GM23338 (cell line): Measurements from ENCODE around the gene EPHB1. TPM values are rescaled to one million over a fixed set of nuclear protein-coding genes. Genes with fewer than 3 reads are reported as not detected.

Experiments
- ATAC-seq: fragments of 200-7000 bp; cut with Tn5 transposase; 3 replicates; pipeline ENCODE4 v1.9.1; 2020
- DNase-seq: peaks from one replicate; pipeline ENCODE4 v3.0.0-alpha.2; 2015; ENCODE audit warnings: low spot score
- H2AFZ ChIP-seq: fragments of 200-600 bp; sonication (generic); 2 replicates; pipeline ENCODE4 v1.8.0; 2016; ENCODE audit warnings: antibody characterized with exemption, mild to moderate bottlenecking, moderate library complexity
- H3F3A ChIP-seq: fragments of 200-600 bp; sonication (generic); replicated peaks from 2 replicates; pipeline ENCODE4 v1.8.0; 2017; ENCODE audit warnings: antibody characterized with exemption, mixed run types, low read depth
- H3K27ac ChIP-seq: fragments of 200-600 bp; sonication (generic); 2 replicates; pipeline ENCODE4 v1.6.1; 2016; ENCODE audit warnings: low read depth
- H3K27me3 ChIP-seq: fragments of 200-600 bp; sonication (generic); 2 replicates; pipeline ENCODE4 v1.8.0; 2016; ENCODE audit warnings: mild to moderate bottlenecking, mixed run types, moderate library complexity; ENCODE audit not compliant: insufficient read depth
- H3K36me3 ChIP-seq: fragments of 200-600 bp; sonication (generic); 2 replicates; pipeline ENCODE4 v1.8.0; 2016; ENCODE audit warnings: mild to moderate bottlenecking; ENCODE audit not compliant: insufficient read depth
- H3K4me1 ChIP-seq: fragments of 200-600 bp; sonication (generic); 2 replicates; pipeline ENCODE4 v1.8.0; 2016; ENCODE audit warnings: mild to moderate bottlenecking, moderate library complexity; ENCODE audit not compliant: insufficient read depth
- H3K4me2 ChIP-seq: fragments of 200-600 bp; sonication (generic); 2 replicates; pipeline ENCODE4 v1.7.1; 2017; ENCODE audit warnings: mixed run types
- H3K4me3 ChIP-seq: fragments of 200-600 bp; sonication (generic); 2 replicates; pipeline ENCODE4 v1.6.1; 2016; ENCODE audit warnings: mixed run types
- H3K79me2 ChIP-seq: fragments of 200-600 bp; sonication (generic); replicated peaks from 2 replicates; pipeline ENCODE4 v1.8.0; 2017; ENCODE audit warnings: mild to moderate bottlenecking; ENCODE audit not compliant: insufficient read depth
- H3K9me2 ChIP-seq: fragments of 200-600 bp; sonication (generic); 2 replicates; pipeline ENCODE4 v1.8.0; 2017; ENCODE audit not compliant: insufficient read depth
- H4K20me1 ChIP-seq: fragments of 200-600 bp; sonication (generic); replicated peaks from 2 replicates; pipeline ENCODE4 v1.8.0; 2017; ENCODE audit warnings: mild to moderate bottlenecking; ENCODE audit not compliant: insufficient read depth
- H3K27ac Mint-ChIP-seq: 2 replicates; pipeline ENCODE4 v1.8.0; 2020; ENCODE audit warnings: inconsistent platforms, mild to moderate bottlenecking, moderate library complexity, mixed read lengths
- H3K27me3 Mint-ChIP-seq: 3 replicates; pipeline ENCODE4 v1.8.0; 2022; ENCODE audit warnings: low read depth, mild to moderate bottlenecking, moderate library complexity, mixed read lengths, inconsistent platforms; ENCODE audit not compliant: insufficient read depth, poor library complexity
- H3K36me3 Mint-ChIP-seq: 3 replicates; pipeline ENCODE4 v1.8.0; 2021; ENCODE audit warnings: low read depth, mild to moderate bottlenecking, inconsistent platforms, moderate library complexity, mixed read lengths
- H3K4me1 Mint-ChIP-seq: 3 replicates; pipeline ENCODE4 v1.8.0; 2020; ENCODE audit warnings: mild to moderate bottlenecking, inconsistent platforms, mixed read lengths
- H3K4me3 Mint-ChIP-seq: 3 replicates; pipeline ENCODE4 v1.8.0; 2021; ENCODE audit warnings: moderate library complexity, mild to moderate bottlenecking, inconsistent platforms, mixed read lengths
- H3K9me3 Mint-ChIP-seq: 3 replicates; pipeline ENCODE4 v1.8.0; 2020; ENCODE audit warnings: moderate library complexity, mild to moderate bottlenecking, inconsistent platforms, mixed read lengths
- CREB1 ChIP-seq: fragments of 250-450 bp; sonication (Bioruptor Pico); IDR thresholded peaks from 2 replicates; pipeline ENCODE4 v1.5.0; 2020; ENCODE audit warnings: low read depth, mild to moderate bottlenecking, moderate library complexity
- EZH2phosphoT487 ChIP-seq: fragments of 200-600 bp; sonication (generic); IDR thresholded peaks from one replicate; pipeline ENCODE4 v1.8.1; 2018; ENCODE audit warnings: antibody characterized with exemption; ENCODE audit not compliant: unreplicated experiment
- JUNB ChIP-seq: IDR thresholded peaks from one replicate; pipeline ENCODE4 v1.6.1; 2016; ENCODE audit warnings: antibody characterized with exemption; ENCODE audit not compliant: unreplicated experiment
- POLR2AphosphoS5 ChIP-seq: IDR thresholded peaks from 2 replicates; pipeline ENCODE4 v1.6.1; 2016; ENCODE audit warnings: antibody characterized with exemption, low read depth
- STAT1 ChIP-seq: IDR thresholded peaks from one replicate; pipeline ENCODE4 v1.6.1; 2016; ENCODE audit warnings: antibody characterized with exemption; ENCODE audit not compliant: unreplicated experiment
- ZNF331 ChIP-seq: fragments of 250-450 bp; sonication (Bioruptor Pico); IDR thresholded peaks from 2 replicates; pipeline ENCODE4 v1.5.0; 2020; ENCODE audit warnings: low read depth, mild to moderate bottlenecking, moderate library complexity
- polyA plus RNA-seq: library from polyadenylated mRNA; unstranded; fragments of >200 nt; fragmentation: Nextera tagmentation; extraction: Ambion mirVana; gene quantifications from 2 replicates; pipeline ENCODE4 v1.2.1, GENCODE V29; 2016
- total RNA-seq: library from RNA; depleted of rRNA; stranded (reverse); fragments of >200 nt; shearing (Covaris generic); gene quantifications from 2 replicates; pipeline ENCODE4 v1.2.3, GENCODE V29; 2014
- TF ChIP-seq, protein P1 (sequence below): IDR thresholded peaks from one replicate; pipeline ENCODE4 v1.6.1; 2018; ENCODE audit warnings: antibody characterized with exemption; ENCODE audit not compliant: unreplicated experiment
- TF ChIP-seq, protein P2 (sequence below), 2 experiments: fragments of 200-600 bp in 1 of 2; sonication (generic) in 1 of 2; conservative IDR thresholded peaks; 2 replicates each; pipeline versions ENCODE4 v1.5.1 to v1.6.1; 2016 to 2017; ENCODE audit warnings: antibody characterized with exemption in 2 of 2, low read depth in 2 of 2, mild to moderate bottlenecking in 2 of 2, moderate library complexity in 1 of 2
- TF ChIP-seq, protein P3 (sequence below): IDR thresholded peaks from 2 replicates; pipeline ENCODE4 v1.6.1; 2016; ENCODE audit warnings: antibody characterized with exemption

The EPHB1 gene
- total and polyA plus RNA-seq, 2 experiments from 2014 or later: 2.7 to 5.2 TPM

DNA sequence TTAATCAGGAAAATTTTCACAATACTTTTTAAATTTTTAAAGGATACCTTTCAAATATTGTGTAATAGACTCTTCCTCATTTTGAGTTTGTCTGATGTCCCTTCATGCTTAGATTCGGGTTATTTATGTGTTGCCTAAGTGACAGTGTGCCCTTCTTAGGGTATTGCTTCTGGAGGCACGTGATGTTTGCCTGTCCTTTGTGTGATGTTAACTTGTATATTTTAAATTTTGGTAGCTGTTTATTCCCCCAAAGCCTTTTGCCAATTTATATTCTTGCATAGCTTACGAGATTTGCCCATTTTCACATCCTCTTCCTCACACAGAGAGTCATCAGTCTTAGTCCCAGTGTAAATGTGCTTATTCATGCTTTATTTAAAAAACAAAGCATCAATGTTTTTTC lies 433.1 kb downstream of the EPHB1 start (continued):
- TF ChIP-seq, protein P1, sequence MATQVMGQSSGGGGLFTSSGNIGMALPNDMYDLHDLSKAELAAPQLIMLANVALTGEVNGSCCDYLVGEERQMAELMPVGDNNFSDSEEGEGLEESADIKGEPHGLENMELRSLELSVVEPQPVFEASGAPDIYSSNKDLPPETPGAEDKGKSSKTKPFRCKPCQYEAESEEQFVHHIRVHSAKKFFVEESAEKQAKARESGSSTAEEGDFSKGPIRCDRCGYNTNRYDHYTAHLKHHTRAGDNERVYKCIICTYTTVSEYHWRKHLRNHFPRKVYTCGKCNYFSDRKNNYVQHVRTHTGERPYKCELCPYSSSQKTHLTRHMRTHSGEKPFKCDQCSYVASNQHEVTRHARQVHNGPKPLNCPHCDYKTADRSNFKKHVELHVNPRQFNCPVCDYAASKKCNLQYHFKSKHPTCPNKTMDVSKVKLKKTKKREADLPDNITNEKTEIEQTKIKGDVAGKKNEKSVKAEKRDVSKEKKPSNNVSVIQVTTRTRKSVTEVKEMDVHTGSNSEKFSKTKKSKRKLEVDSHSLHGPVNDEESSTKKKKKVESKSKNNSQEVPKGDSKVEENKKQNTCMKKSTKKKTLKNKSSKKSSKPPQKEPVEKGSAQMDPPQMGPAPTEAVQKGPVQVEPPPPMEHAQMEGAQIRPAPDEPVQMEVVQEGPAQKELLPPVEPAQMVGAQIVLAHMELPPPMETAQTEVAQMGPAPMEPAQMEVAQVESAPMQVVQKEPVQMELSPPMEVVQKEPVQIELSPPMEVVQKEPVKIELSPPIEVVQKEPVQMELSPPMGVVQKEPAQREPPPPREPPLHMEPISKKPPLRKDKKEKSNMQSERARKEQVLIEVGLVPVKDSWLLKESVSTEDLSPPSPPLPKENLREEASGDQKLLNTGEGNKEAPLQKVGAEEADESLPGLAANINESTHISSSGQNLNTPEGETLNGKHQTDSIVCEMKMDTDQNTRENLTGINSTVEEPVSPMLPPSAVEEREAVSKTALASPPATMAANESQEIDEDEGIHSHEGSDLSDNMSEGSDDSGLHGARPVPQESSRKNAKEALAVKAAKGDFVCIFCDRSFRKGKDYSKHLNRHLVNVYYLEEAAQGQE: no peak
- TF ChIP-seq, protein P2, sequence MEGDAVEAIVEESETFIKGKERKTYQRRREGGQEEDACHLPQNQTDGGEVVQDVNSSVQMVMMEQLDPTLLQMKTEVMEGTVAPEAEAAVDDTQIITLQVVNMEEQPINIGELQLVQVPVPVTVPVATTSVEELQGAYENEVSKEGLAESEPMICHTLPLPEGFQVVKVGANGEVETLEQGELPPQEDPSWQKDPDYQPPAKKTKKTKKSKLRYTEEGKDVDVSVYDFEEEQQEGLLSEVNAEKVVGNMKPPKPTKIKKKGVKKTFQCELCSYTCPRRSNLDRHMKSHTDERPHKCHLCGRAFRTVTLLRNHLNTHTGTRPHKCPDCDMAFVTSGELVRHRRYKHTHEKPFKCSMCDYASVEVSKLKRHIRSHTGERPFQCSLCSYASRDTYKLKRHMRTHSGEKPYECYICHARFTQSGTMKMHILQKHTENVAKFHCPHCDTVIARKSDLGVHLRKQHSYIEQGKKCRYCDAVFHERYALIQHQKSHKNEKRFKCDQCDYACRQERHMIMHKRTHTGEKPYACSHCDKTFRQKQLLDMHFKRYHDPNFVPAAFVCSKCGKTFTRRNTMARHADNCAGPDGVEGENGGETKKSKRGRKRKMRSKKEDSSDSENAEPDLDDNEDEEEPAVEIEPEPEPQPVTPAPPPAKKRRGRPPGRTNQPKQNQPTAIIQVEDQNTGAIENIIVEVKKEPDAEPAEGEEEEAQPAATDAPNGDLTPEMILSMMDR (conservative IDR thresholded peaks at IDR 0.05; ENCODE audit: low read depth in 2 of 2): no peak
- TF ChIP-seq CREB1 (CRISPR knock-in tag): no peak
- TF ChIP-seq POLR2AphosphoS5: no peak
- TF ChIP-seq EZH2phosphoT487: no peak
- no peak for TF ChIP-seq JUNB
- TF ChIP-seq STAT1: no peak
- TF ChIP-seq, protein P3, sequence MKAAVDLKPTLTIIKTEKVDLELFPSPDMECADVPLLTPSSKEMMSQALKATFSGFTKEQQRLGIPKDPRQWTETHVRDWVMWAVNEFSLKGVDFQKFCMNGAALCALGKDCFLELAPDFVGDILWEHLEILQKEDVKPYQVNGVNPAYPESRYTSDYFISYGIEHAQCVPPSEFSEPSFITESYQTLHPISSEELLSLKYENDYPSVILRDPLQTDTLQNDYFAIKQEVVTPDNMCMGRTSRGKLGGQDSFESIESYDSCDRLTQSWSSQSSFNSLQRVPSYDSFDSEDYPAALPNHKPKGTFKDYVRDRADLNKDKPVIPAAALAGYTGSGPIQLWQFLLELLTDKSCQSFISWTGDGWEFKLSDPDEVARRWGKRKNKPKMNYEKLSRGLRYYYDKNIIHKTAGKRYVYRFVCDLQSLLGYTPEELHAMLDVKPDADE: no peak
- no peak for TF ChIP-seq ZNF331 (CRISPR knock-in tag)

DNA sequence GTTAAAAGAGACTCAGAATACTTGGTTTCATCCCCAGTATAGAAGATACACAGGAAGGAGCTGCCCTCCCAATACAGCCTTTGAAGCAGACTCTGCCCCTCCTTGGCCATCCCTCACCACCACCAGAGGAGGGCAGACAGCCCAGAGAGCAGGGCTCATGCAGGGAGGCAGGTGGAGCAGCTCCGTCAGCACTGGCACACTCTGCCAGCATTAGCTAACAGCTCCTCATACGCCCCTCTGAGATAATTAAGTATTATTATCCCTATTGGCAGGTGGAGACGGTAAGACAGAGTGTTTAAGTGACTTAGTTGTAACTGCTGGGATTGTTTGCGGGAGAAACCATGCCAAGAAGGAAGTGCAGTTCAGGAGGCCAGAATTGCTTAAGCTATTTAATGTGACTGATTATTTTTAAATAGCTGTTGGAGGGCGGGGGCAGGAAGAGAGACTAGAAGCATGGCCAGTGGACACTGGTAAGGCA lies 434.0 kb downstream of the EPHB1 start:
- H3K36me3 Mint-ChIP-seq: peaks cover 28% of the 10 kb centered on the region
- Histone ChIP-seq H3K4me2 (no peak overlapping the region), H3K4me3 (no peak overlapping the region), H3K9me2 (peaks cover 20% of the 10 kb centered on the region), H3F3A (peaks cover 10% of the 10 kb centered on the region; the same call in 1 of the 2 replicates), H3K79me2 (no peaks in the 10 kb centered on the region), H3K27me3 (no peaks in the 10 kb centered on the region), H3K27ac (no peak overlapping the region), H3K4me1 (peaks cover 28% of the 10 kb centered on the region), H3K36me3 (peaks cover 8% of the 10 kb centered on the region; the same call in 1 of the 2 replicates), H2AFZ (no peak overlapping the region), H4K20me1 (no peaks in the 10 kb centered on the region)
- peaks cover 39% of the 10 kb centered on the region for H3K4me1 Mint-ChIP-seq
- no peak overlapping the region for H3K4me3 Mint-ChIP-seq
- TF ChIP-seq, protein P2 (conservative IDR thresholded peaks at IDR 0.05; ENCODE audit: low read depth in 2 of 2): peak; percentile 27 to 58; a peak in 3 of 4 replicates
- TF ChIP-seq, protein P3: no peak
- H3K9me3 Mint-ChIP-seq: peaks cover 27% of the 10 kb centered on the region
- DNase-seq (peak; percentile 57), ATAC-seq (peak; percentile 86)
- no peak overlapping the region for H3K27ac Mint-ChIP-seq
- peaks cover 3% of the 10 kb centered on the region for H3K27me3 Mint-ChIP-seq
